K562 (cell line): ENCODE measurements around the gene RGS14. TPM values are rescaled to one million over a fixed set of nuclear protein-coding genes. Genes with fewer than 3 reads are reported as not detected.

ENCODE experiments used
- CBFB ChIP-seq: sonication (generic); formaldehyde crosslinking; IDR thresholded peaks from 2 replicates; pipeline ENCODE4 v1.4.0; 2020; ENCODE audit warnings: mild to moderate bottlenecking, missing genetic modification reagents
- ESRRB ChIP-seq: fragments of 250-450 bp; sonication (Bioruptor Pico); IDR thresholded peaks from 2 replicates; pipeline ENCODE4 v1.5.0; 2020; ENCODE audit warnings: mild to moderate bottlenecking, moderate library complexity, borderline replicate concordance
- FOXK1 ChIP-seq: sonication (generic); formaldehyde crosslinking; IDR thresholded peaks from 2 replicates; pipeline ENCODE4 v1.8.0; 2022; ENCODE audit warnings: missing genetic modification reagents, mild to moderate bottlenecking, borderline replicate concordance
- GATAD2A ChIP-seq: fragments of 450-650 bp; IDR thresholded peaks from 2 replicates; pipeline ENCODE4 v1.6.1; 2017
- IRF2 ChIP-seq: sonication (generic); formaldehyde crosslinking; IDR thresholded peaks from 2 replicates; pipeline ENCODE4 v1.8.1; 2022; ENCODE audit warnings: mild to moderate bottlenecking, missing genetic modification reagents
- PCBP1 ChIP-seq: fragments of 200-400 bp; formaldehyde crosslinking; IDR thresholded peaks from 2 replicates; pipeline ENCODE4 v1.6.1; 2018; ENCODE audit warnings: mild to moderate bottlenecking, low read depth, low read length; ENCODE audit not compliant: poor library complexity, severe bottlenecking
- PTBP1 ChIP-seq: fragments of 200-400 bp; formaldehyde crosslinking; IDR thresholded peaks from 2 replicates; pipeline ENCODE4 v1.6.1; 2017; ENCODE audit warnings: low read depth, low read length
- XRCC3 ChIP-seq: fragments of 450-650 bp; IDR thresholded peaks from 2 replicates; pipeline ENCODE4 v1.6.1; 2017; ENCODE audit warnings: mild to moderate bottlenecking, moderate library complexity
- ZKSCAN3 ChIP-seq: fragments of 250-450 bp; sonication (Bioruptor Pico); IDR thresholded peaks from 2 replicates; pipeline ENCODE4 v1.4.0; 2020
- polyA plus RNA-seq, 8 experiments: library from polyadenylated mRNA; depleted of rRNA in 4 of 8; stranded (reverse) in 5 of 8; unstranded in 3 of 8; fragments of >200 nt; fragmentation: Nextera tagmentation in 2 of 8; fragmentation: Illumina TruSeq in 1 of 8; extraction: Ambion mirVana in 2 of 8; extraction: Trizol in 1 of 8; gene quantifications; 2 replicates each; pipeline versions ENCODE4 v1.2.1 to v1.2.3, GENCODE V29; 2011 to 2014; ENCODE audit warnings: inconsistent platforms in 1 of 8, missing spikeins in 1 of 8
- total RNA-seq, 7 experiments: library from RNA; depleted of rRNA in 6 of 7; stranded (reverse); fragments of >200 nt in 6 of 7; fragmentation: Illumina TruSeq in 2 of 7; extraction: Trizol in 2 of 7; gene quantifications; 2 replicates each; pipeline versions ENCODE4 v1.2.1 to v1.2.3, GENCODE V29; 2011 to 2021; ENCODE audit warnings: low replicate concordance in 1 of 7
- TF ChIP-seq, protein P1 (sequence below): fragments of 450-650 bp; formaldehyde crosslinking; IDR thresholded peaks from 2 replicates; pipeline ENCODE4 v1.4.0; 2020; ENCODE audit warnings: mild to moderate bottlenecking, moderate library complexity
- TF ChIP-seq, protein P2 (sequence below): fragments of 450-650 bp; IDR thresholded peaks from 2 replicates; pipeline ENCODE4 v1.6.1; 2017; ENCODE audit warnings: antibody characterized with exemption
- TF ChIP-seq, protein P3 (sequence below): fragments of 250-450 bp; sonication (Bioruptor Pico); IDR thresholded peaks from 2 replicates; pipeline ENCODE4 v1.5.0; 2021
- TF ChIP-seq, protein P4 (sequence below): fragments of 200-800 bp; sonication (Bioruptor generic); IDR thresholded peaks from 2 replicates; pipeline ENCODE4 v1.6.1; 2016; ENCODE audit warnings: missing genetic modification characterization, missing compliant biosample characterization

The RGS14 gene
- total and polyA plus RNA-seq, 9 of the 15 experiments (the other 6 are each of a cell fraction or from before 2014, with no cell fraction given), result 0.28 to 75.9 (median 34.5) TPM

DNA sequence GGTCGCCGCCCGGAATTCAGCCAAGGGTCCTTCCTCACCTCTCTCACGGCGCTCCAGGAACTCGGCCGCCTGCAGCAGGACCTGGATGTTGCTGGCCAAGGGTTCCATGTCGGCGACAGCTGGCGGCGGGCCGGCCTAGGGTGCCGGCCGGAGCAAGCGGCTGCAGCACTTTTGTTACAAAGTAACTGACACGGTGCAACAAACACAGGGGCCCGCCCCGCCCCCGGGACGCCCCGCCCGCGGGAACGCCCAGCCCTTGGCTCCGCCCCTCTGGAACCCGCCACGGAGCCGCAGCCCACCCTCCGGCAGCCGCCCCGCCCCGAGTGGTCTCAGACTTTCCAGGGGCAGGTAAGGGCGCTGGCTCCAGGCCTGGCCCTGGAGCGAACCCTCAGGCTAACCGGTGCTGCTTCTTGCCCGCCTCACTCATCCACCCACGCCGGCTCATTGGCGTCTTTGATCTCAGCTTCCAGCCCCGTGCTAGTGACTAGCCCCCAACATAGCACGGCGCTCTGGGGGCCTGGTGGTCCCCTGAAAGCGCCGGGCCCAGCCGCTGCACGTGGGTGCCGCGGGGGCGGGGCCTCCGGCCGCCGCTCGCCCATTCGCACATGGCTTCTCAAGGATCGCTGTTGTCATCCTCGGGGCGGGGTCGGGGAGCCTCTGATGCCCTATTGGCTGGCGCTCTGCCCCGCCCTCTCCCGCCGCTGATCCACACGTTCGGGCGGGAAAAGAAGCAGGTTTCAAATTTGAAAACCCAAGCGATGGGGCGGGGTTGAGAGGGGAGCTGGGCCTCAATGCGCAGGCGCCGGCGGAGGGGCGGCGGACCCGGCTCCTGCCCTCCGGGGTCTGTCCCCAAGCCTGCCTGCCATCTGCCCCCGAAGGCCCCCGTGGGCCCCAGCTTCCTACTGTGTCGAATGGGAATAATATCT is 45.7 kb upstream of the RGS14 start, which contains the start of gene MXD3 (continued):
- peak; percentile 81 for TF ChIP-seq PCBP1
- no peak for TF ChIP-seq CBFB (CRISPR knock-in tag)
- TF ChIP-seq, protein P1, sequence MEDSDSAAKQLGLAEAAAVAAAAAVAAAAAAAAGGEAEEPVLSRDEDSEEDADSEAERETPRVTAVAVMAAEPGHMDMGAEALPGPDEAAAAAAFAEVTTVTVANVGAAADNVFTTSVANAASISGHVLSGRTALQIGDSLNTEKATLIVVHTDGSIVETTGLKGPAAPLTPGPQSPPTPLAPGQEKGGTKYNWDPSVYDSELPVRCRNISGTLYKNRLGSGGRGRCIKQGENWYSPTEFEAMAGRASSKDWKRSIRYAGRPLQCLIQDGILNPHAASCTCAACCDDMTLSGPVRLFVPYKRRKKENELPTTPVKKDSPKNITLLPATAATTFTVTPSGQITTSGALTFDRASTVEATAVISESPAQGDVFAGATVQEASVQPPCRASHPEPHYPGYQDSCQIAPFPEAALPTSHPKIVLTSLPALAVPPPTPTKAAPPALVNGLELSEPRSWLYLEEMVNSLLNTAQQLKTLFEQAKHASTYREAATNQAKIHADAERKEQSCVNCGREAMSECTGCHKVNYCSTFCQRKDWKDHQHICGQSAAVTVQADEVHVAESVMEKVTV (CRISPR knock-in tag), result no peak
- TF ChIP-seq IRF2 (CRISPR knock-in tag), result no peak
- TF ChIP-seq, protein P2, sequence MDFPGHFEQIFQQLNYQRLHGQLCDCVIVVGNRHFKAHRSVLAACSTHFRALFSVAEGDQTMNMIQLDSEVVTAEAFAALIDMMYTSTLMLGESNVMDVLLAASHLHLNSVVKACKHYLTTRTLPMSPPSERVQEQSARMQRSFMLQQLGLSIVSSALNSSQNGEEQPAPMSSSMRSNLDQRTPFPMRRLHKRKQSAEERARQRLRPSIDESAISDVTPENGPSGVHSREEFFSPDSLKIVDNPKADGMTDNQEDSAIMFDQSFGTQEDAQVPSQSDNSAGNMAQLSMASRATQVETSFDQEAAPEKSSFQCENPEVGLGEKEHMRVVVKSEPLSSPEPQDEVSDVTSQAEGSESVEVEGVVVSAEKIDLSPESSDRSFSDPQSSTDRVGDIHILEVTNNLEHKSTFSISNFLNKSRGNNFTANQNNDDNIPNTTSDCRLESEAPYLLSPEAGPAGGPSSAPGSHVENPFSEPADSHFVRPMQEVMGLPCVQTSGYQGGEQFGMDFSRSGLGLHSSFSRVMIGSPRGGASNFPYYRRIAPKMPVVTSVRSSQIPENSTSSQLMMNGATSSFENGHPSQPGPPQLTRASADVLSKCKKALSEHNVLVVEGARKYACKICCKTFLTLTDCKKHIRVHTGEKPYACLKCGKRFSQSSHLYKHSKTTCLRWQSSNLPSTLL, result no peak
- TF ChIP-seq, protein P3, sequence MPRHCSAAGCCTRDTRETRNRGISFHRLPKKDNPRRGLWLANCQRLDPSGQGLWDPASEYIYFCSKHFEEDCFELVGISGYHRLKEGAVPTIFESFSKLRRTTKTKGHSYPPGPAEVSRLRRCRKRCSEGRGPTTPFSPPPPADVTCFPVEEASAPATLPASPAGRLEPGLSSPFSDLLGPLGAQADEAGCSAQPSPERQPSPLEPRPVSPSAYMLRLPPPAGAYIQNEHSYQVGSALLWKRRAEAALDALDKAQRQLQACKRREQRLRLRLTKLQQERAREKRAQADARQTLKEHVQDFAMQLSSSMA (CRISPR knock-in tag), result no peak
- TF ChIP-seq ESRRB (CRISPR knock-in tag), result no peak
- peak; percentile 74 for TF ChIP-seq GATAD2A
- TF ChIP-seq, protein P4, sequence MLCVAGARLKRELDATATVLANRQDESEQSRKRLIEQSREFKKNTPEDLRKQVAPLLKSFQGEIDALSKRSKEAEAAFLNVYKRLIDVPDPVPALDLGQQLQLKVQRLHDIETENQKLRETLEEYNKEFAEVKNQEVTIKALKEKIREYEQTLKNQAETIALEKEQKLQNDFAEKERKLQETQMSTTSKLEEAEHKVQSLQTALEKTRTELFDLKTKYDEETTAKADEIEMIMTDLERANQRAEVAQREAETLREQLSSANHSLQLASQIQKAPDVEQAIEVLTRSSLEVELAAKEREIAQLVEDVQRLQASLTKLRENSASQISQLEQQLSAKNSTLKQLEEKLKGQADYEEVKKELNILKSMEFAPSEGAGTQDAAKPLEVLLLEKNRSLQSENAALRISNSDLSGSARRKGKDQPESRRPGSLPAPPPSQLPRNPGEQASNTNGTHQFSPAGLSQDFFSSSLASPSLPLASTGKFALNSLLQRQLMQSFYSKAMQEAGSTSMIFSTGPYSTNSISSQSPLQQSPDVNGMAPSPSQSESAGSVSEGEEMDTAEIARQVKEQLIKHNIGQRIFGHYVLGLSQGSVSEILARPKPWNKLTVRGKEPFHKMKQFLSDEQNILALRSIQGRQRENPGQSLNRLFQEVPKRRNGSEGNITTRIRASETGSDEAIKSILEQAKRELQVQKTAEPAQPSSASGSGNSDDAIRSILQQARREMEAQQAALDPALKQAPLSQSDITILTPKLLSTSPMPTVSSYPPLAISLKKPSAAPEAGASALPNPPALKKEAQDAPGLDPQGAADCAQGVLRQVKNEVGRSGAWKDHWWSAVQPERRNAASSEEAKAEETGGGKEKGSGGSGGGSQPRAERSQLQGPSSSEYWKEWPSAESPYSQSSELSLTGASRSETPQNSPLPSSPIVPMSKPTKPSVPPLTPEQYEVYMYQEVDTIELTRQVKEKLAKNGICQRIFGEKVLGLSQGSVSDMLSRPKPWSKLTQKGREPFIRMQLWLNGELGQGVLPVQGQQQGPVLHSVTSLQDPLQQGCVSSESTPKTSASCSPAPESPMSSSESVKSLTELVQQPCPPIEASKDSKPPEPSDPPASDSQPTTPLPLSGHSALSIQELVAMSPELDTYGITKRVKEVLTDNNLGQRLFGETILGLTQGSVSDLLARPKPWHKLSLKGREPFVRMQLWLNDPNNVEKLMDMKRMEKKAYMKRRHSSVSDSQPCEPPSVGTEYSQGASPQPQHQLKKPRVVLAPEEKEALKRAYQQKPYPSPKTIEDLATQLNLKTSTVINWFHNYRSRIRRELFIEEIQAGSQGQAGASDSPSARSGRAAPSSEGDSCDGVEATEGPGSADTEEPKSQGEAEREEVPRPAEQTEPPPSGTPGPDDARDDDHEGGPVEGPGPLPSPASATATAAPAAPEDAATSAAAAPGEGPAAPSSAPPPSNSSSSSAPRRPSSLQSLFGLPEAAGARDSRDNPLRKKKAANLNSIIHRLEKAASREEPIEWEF (CRISPR knock-in tag), result no peak
- TF ChIP-seq PTBP1, result no peak
- TF ChIP-seq XRCC3, result no peak
- no peak for TF ChIP-seq ZKSCAN3 (CRISPR knock-in tag)
- TF ChIP-seq FOXK1 (CRISPR knock-in tag), result peak; percentile 49; the same call in 1 of the 2 replicates
